GM19455 (cell line): ENCODE results near the gene GSTM5.
"Not testable (repeated sequence)": the region's sequence is repeated elsewhere in the genome, so short reads cannot be mapped to it uniquely, and the experiment has no call there.

Experiments used
- ATAC-seq: cut with Tn5 transposase; IDR thresholded peaks from one replicate; pipeline ENCODE4 v1.9.1; 2021; ENCODE audit not compliant: unreplicated experiment

The GSTM5 gene

GRCh38 chr1:109695138-109695537 is 16.9 kb upstream of the GSTM5 start:
- ATAC-seq = not testable (repeated sequence)

- ATAC-seq = no peak
These were observed 15.0 kb upstream of the GSTM5 start for GRCh38 chr1:109697066-109697465.

- not testable (repeated sequence) for ATAC-seq
These were observed 14.2 kb upstream of the GSTM5 start for GRCh38 chr1:109697861-109698260.

GRCh38 chr1:109702940-109703339 is 9.1 kb upstream of the GSTM5 start:
- ATAC-seq = not testable (repeated sequence)

DNA sequence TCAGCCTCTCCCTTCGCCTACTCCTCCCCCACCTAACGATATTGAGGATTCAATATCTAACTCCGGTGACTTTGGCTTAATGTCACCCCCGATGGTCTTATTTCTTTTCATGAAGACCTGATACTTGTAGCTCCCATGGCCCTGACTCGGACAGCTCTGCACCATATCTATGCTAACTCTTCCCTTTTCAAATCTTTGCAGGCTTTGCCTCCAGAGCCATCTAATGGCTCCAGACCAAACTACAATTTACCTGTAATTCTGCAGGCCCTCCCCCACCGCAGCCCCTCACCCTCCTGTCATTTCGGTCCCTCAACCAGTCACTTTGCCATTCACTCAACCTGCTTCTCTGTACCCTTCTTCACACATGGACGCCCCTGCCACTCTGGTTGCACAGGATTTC is 7.9 kb upstream of the GSTM5 start:
- ATAC-seq = no peak

DNA sequence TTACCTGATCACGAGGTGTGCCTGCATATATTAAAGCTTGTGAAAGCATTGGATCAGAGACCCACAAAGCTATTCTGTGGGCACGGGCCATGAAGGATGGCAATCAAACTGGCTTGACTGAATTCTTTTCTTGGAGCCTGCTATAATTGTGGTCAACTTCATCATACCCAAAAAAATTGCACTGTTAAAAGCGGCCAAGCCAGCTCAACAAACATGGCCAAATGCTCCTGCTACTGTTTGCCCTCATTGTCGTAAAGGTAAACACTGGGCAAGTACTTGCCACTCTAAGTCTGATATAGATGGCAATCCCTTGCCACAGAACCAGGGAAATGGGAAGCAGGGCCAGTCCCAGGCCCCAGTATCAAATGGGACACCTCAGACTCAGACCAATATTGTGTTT is 6.6 kb upstream of the GSTM5 start:
- ATAC-seq = no peak

DNA sequence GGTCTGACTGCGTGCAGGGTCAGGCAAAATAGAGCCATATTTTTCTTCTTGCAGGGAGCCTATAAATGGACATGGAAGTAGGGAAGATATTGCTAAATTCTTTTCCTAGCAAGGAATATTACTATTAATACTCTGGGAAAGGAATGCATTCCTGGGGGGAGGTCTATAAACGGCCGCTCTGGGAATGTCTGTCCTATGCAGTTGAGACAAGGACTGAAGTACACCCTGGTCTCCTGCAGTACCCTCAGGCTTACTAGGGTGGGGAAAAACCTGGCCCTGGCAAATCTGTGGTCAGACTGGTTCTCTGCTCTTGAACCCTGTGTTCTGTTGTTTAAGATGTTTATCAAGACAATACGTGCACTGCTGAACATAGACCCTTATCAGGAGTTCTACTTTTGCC is 3.1 kb upstream of the GSTM5 start:
- not testable (repeated sequence) for ATAC-seq

GRCh38 chr1:109709822-109710221 is 2.2 kb upstream of the GSTM5 start:
- ATAC-seq = not testable (repeated sequence)

DNA sequence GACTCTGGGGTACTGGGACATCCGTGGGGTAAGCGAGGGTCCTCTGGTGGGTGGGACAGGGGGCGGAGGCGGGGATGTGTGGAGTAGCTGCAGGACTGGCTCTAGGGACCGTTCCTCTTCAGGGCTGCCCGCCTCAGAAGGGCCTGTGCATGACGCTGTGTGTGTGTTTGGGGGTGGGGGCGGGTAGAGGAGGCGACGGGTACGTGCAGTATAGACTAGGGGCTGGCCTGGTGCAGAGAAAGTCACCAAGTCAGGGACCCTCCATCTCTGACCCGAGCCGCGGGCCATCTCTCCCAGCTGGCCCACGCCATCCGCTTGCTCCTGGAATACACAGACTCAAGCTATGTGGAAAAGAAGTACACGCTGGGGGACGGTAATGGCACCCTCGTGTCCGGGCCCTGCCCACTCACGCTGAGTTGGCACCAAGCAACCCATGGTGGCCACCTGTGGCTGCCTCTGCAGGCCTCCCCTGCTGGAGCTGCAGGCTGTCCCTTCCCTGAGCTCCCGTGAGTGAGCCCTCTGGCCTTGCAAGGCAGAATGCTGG is 342 bp downstream of the GSTM5 start:
- ATAC-seq = no peak

DNA sequence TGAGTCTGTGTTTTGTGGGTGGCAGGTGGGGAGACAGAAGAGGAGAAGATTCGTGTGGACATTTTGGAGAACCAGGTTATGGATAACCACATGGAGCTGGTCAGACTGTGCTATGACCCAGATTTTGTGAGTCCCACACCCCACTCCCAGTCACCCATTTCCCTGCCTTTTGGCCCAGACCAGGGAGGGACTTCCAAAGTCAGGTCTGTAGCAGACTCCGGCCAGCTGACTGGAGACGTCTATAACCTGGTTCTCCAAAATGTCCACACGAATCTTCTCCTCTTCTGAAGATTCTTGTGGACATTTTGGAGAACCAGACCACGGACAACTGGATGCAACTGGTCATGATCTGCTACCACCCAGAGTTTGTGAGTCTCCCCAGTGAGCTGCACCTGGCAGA is 1.6 kb downstream of the GSTM5 start:
- no peak for ATAC-seq

DNA sequence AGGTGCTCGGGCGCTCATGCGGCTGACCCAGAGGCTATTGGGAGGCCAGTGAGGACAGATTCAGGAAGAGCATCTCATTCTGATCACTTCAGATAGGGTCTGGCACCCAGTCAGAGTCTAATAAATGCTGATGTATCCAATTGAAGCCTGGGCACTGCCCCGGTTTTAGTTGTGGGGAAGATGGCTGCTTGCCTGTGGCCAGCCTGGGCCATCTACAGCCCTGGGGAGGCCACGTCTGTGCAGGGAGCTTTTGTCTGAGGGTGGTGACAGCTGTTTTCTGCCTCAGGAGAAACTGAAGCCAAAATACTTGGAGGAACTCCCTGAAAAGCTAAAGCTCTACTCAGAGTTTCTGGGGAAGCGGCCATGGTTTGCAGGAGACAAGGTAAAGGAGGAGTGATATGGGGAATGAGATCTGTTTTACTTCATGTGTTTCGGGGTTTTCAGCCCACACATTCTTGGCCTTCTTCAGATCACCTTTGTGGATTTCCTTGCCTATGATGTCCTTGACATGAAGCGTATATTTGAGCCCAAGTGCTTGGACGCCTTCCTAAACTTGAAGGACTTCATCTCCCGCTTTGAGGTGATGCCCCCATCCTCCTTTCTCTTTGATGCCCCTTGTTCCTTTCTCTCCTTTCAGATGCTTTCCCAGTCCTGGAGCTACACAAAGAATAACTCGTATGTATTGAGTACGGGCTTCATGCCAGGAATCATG is 2.8 kb downstream of the GSTM5 start:
- ATAC-seq = no peak

DNA sequence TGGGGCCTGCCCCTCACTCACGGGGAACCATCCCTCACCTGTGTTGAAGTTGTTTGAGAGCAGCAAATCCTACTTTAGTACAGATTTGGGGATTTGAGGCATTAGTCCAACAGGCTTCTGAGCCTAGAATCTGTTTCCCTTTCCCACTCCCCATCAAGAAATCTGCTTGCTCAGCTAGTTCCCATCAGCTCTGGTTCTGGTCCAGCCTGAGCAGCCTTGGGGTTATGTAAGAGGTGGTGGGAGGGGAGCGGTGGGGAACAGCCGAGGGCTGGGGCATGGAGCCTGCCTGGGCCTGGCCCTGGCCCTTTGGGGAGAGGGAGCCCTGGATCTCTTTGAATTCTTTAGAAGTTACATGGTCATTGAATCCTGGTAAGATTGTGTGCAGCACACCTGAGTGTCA is 4.1 kb downstream of the GSTM5 start:
- ATAC-seq = no peak

DNA sequence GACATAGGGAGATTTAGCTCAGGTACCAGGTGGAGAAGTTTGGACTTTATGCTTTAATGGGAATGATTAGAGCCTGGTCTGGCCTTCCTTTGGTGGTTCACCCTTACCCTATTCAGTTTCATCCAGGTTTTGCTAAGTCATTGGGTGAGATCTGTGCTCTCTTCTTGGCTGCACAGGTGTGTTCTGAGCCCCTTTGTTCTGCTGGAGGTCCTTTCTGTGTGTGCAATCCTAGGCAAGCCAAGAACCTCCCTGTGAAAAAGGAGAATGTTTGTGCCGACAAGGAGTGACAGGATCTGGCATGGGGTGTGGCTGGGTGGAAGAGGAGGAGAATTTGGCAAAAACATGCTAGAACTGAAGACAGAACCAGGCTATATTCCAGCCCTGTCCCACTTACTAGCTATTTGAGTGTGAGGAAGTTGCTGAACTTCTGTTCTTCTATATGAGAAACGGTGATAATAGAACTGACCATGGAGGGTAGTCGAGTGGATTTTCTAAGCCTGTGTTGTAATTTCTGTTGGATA is 4.6 kb downstream of the GSTM5 start:
- ATAC-seq = no peak

DNA sequence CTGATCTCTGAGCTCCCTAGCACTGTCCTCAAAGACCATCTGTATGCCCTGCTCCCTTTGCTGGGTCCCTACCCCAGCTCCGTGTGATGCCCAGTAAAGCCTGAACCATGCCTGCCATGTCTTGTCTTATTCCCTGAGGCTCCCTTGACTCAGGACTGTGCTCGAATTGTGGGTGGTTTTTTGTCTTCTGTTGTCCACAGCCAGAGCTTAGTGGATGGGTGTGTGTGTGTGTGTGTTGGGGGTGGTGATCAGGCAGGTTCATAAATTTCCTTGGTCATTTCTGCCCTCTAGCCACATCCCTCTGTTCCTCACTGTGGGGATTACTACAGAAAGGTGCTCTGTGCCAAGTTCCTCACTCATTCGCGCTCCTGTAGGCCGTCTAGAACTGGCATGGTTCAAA is 5.7 kb downstream of the GSTM5 start:
- ATAC-seq = no peak

DNA sequence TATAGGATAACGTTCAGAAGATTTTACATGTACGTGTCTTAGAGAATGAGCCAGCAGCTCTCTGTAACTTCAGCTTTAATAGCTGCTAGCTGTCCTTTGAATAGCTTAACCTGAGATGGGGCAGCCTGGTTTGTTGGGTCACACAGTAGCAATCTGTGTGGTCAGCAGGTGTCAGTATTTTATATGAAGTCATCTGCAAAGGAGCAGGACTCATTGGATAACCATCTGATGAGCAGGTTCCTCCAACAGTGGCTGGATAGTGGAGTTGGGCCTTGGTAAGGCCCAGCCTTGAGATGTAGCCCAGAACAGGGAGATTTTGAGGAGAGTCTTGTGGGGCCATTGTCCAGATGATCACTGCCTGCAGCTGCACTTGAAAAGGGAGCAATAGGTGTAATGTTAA is 6.4 kb downstream of the GSTM5 start:
- ATAC-seq = no peak

DNA sequence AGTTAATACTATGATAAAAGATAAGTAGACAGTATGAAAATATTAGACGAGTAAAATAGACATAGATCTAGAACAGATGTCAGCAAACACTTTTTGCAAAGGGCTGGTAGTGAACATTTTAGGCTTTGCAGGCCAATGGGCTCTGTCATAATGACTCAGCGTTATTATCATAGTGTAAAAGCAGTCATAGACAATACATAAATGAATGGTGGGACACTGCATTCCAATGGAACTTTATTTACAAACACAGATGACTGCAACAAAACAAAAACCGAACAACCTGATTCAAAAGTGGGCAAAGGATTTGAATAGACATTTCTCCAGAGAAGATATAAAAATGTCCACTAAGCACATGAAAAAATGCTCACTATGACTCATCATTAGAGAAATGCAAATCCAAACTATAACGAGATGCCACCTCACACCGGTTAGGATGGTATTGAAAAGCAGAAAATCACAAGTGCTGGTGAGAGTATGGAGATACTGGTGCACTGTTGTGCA is 7.3 kb downstream of the GSTM5 start:
- ATAC-seq = no peak

- ATAC-seq = no peak
These were observed 9.0 kb downstream of the GSTM5 start for GRCh38 chr1:109721042-109721441.

GRCh38 chr1:109721971-109722370 is 9.9 kb downstream of the GSTM5 start:
- ATAC-seq = no peak

DNA sequence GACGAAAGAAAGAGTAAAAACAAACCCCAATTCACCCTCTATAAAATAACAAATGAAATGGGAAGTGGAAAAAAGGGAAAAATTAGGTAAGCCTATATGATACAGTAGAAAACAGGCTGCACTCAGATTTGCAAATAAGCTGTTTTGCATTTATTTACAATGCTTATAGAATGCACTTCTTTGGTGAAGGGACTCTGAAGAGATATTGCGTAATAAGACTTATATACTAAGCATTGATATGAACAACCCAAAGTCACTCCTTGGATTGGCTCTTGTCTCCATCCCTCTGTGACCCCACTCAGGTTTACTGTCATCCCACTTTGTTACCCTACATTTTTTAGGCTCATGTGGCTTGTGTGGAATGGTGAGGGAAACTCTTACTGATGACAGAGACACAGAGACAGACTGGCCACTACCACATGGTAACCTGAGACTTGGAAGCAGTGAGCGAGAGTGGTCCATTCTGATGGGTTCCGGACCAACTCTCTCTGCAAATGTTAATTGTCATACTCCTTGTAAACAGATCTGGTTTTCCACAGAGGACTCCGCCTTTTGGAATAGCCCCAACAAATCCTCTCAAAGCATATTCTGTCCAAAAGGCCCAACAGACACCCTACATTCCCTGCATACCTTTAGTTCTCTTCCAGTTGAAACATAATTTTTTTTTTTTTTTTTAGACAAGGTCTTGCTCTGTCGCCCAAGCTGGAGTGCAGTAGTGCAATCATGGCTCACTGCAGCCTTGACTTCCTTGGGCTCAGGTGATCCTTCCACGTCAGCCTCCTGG is 11.0 kb downstream of the GSTM5 start:
- no peak for ATAC-seq

GRCh38 chr1:109724933-109725332 is 12.9 kb downstream of the GSTM5 start:
- no peak for ATAC-seq

GRCh38 chr1:109725510-109725909 is 13.5 kb downstream of the GSTM5 start:
- no peak for ATAC-seq

DNA sequence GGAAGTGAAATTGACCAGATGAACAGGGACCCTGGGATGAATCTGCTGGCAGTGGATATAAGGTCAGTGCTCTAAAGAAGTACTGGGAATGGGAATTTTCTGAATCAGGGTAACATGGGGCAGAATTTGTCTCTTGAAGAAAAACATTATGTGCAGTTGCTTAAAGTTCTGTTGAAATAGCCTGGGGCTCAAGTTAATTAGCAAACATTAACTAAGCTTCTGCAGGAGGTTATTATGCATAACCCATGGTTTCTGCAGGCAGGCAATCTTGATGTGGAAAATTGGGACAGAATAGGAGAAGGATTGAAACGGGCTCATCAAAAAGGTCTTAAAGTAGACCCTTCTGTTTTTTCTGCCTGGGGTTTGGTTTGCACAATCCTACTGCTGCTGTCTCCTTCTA is 14.0 kb downstream of the GSTM5 start:
- ATAC-seq = no peak
